ENCODE measurements around the gene MMP14. TPM values are rescaled to one million over a fixed set of nuclear protein-coding genes. Genes with fewer than 3 reads are reported as not detected.
"Not testable (repeated sequence)": the region's sequence is repeated elsewhere in the genome, so short reads cannot be mapped to it uniquely, and the experiment has no call there.

MMP14 gene
- polyA plus RNA-seq, 1 donor, result 108 TPM

GRCh38 chr14:22797017-22797917 lies 39.1 kb upstream of the MMP14 start:
- Histone ChIP-seq H3K36me3 (ENCODE audit: control insufficient read depth, insufficient read depth, low read length) (peaks cover 7% of the 10 kb centered on the region), H3K4me3 (ENCODE audit: low read length) (no peak overlapping the region), H3K27me3 (ENCODE audit: control insufficient read depth, insufficient read depth, low read length) (no peaks in the 10 kb centered on the region), H3K27ac (ENCODE audit: low read length) (peak overlapping the region; percentile 81), H3K9me3 (ENCODE audit: control insufficient read depth, low read depth, low read length) (no peaks in the 10 kb centered on the region), H3K4me1 (ENCODE audit: control insufficient read depth, insufficient read depth, low read length) (peaks cover 45% of the 10 kb centered on the region)
- WGBS (ENCODE audit: insufficient coverage, low lambda C conversion rate), result no CpG with 5 or more reads among the region's 5 CpGs
- peak; percentile 86 to 92 for DNase-seq

DNA sequence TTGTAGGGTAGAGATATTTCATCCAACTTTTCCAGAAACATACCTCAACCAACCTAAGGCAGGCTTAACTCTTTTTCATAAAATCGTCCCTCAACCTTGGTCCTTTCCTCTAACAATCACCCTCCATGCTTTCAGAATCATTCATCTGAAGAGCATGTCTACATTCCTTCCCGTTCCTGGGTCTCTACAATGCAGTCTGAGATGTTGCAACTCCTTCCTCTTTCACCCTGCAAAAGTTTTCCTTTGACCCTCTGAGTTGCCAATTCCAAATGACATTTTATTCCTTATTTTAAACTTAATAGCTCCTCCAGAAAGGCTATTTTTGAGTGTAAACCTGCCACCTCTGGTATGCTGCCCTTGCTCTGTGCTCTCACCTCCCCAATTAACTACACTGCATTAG lies 37.9 kb upstream of the MMP14 start:
- Histone ChIP-seq H3K4me1 (ENCODE audit: control insufficient read depth, insufficient read depth, low read length) (peaks cover 45% of the 10 kb centered on the region), H3K9me3 (ENCODE audit: control insufficient read depth, low read depth, low read length) (no peaks in the 10 kb centered on the region), H3K4me3 (ENCODE audit: low read length) (no peak overlapping the region), H3K36me3 (ENCODE audit: control insufficient read depth, insufficient read depth, low read length) (peaks cover 9% of the 10 kb centered on the region), H3K27ac (ENCODE audit: low read length) (peak overlapping the region; percentile 71), H3K27me3 (ENCODE audit: control insufficient read depth, insufficient read depth, low read length) (no peaks in the 10 kb centered on the region)
- no peak for DNase-seq
- WGBS (ENCODE audit: insufficient coverage, low lambda C conversion rate), result 86% methylated on average over 1 of the region's 2 CpGs

GRCh38 chr14:22800346-22800745 lies 36.0 kb upstream of the MMP14 start:
- H3K36me3 ChIP-seq (ENCODE audit: control insufficient read depth, insufficient read depth, low read length), result peaks cover 2% of the 10 kb centered on the region
- H3K27ac ChIP-seq (ENCODE audit: low read length), result no peak overlapping the region
- peaks cover 39% of the 10 kb centered on the region for H3K4me1 ChIP-seq (ENCODE audit: control insufficient read depth, insufficient read depth, low read length)
- no peaks in the 10 kb centered on the region for H3K9me3 ChIP-seq (ENCODE audit: control insufficient read depth, low read depth, low read length)
- H3K27me3 ChIP-seq (ENCODE audit: control insufficient read depth, insufficient read depth, low read length), result no peaks in the 10 kb centered on the region
- DNase-seq, result no peak
- WGBS (ENCODE audit: insufficient coverage, low lambda C conversion rate), result no CpG with 5 or more reads among the region's 10 CpGs
- no peak overlapping the region for H3K4me3 ChIP-seq (ENCODE audit: low read length)

DNA sequence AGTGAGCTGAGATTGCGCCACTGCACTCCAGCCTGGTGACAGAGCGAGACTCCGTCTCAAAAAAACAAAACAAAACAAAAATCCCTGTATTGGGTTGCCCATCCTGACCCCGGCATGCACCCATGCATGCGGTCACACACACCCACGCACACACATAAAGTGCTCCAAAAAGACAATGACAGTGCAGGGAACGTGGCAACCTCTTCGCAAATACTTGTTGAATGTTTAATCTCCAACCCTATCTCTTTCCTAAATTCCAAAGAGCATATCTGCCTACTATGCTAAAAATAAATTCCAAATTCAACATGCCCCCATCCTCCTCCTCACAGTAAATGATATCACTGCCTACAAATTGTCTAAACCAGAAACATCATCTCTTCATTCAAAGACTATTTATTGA lies 34.7 kb upstream of the MMP14 start:
- Histone ChIP-seq H3K36me3 (ENCODE audit: control insufficient read depth, insufficient read depth, low read length) (peaks cover 4% of the 10 kb centered on the region), H3K4me3 (ENCODE audit: low read length) (no peak overlapping the region), H3K27me3 (ENCODE audit: control insufficient read depth, insufficient read depth, low read length) (no peaks in the 10 kb centered on the region), H3K9me3 (ENCODE audit: control insufficient read depth, low read depth, low read length) (no peaks in the 10 kb centered on the region), H3K4me1 (ENCODE audit: control insufficient read depth, insufficient read depth, low read length) (peaks cover 32% of the 10 kb centered on the region), H3K27ac (ENCODE audit: low read length) (no peak overlapping the region)
- WGBS (ENCODE audit: insufficient coverage, low lambda C conversion rate), result no CpG with 5 or more reads among the region's 8 CpGs
- DNase-seq, result no peak

GRCh38 chr14:22802860-22803686 lies 33.3 kb upstream of the MMP14 start:
- H3K4me1 ChIP-seq (ENCODE audit: control insufficient read depth, insufficient read depth, low read length), result peaks cover 27% of the 10 kb centered on the region
- H3K27me3 ChIP-seq (ENCODE audit: control insufficient read depth, insufficient read depth, low read length), result no peaks in the 10 kb centered on the region
- H3K4me3 ChIP-seq (ENCODE audit: low read length), result no peak overlapping the region
- WGBS (ENCODE audit: insufficient coverage, low lambda C conversion rate), result no CpG with 5 or more reads among the region's 12 CpGs
- H3K36me3 ChIP-seq (ENCODE audit: control insufficient read depth, insufficient read depth, low read length), result peaks cover 4% of the 10 kb centered on the region
- no peak overlapping the region for H3K27ac ChIP-seq (ENCODE audit: low read length)
- H3K9me3 ChIP-seq (ENCODE audit: control insufficient read depth, low read depth, low read length), result no peaks in the 10 kb centered on the region
- no peak for DNase-seq

DNA sequence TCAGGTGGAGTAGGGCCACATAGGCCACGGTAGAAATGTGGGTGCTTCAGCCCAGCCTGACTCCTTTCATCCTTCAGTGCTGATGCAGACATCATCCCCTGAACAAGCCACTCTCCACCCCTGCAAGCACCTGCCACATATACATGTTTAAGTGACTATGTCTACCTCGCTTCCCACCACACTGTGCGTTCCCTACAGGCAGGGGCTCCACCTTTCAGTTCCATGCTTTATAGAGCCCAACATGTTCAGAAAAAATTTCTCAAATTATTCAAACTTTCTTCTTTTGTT lies 32.8 kb upstream of the MMP14 start:
- Histone ChIP-seq H3K9me3 (ENCODE audit: control insufficient read depth, low read depth, low read length) (no peaks in the 10 kb centered on the region), H3K27ac (ENCODE audit: low read length) (no peak overlapping the region), H3K4me1 (ENCODE audit: control insufficient read depth, insufficient read depth, low read length) (peaks cover 25% of the 10 kb centered on the region), H3K27me3 (ENCODE audit: control insufficient read depth, insufficient read depth, low read length) (no peaks in the 10 kb centered on the region), H3K36me3 (ENCODE audit: control insufficient read depth, insufficient read depth, low read length) (peaks cover 4% of the 10 kb centered on the region), H3K4me3 (ENCODE audit: low read length) (no peak overlapping the region)
- DNase-seq, result no peak
- WGBS (ENCODE audit: insufficient coverage, low lambda C conversion rate), result no CpG with 5 or more reads among the region's 3 CpGs

- not testable (repeated sequence) for H3K27ac ChIP-seq (ENCODE audit: low read length); H3K9me3 ChIP-seq (ENCODE audit: control insufficient read depth, low read depth, low read length); H3K4me3 ChIP-seq (ENCODE audit: low read length); DNase-seq; H3K36me3 ChIP-seq (ENCODE audit: control insufficient read depth, insufficient read depth, low read length); H3K27me3 ChIP-seq (ENCODE audit: control insufficient read depth, insufficient read depth, low read length)
- WGBS (ENCODE audit: insufficient coverage, low lambda C conversion rate), result 100% methylated on average over 2 of the region's 4 CpGs
- peaks cover 29% of the 10 kb centered on the region for H3K4me1 ChIP-seq (ENCODE audit: control insufficient read depth, insufficient read depth, low read length)
Measured at GRCh38 chr14:22805235-22805634, 31.1 kb upstream of the MMP14 start.

- H3K27me3 ChIP-seq (ENCODE audit: control insufficient read depth, insufficient read depth, low read length), result no peaks in the 10 kb centered on the region
- no peaks in the 10 kb centered on the region for H3K9me3 ChIP-seq (ENCODE audit: control insufficient read depth, low read depth, low read length)
- peaks cover 24% of the 10 kb centered on the region for H3K4me1 ChIP-seq (ENCODE audit: control insufficient read depth, insufficient read depth, low read length)
- peak overlapping the region; percentile 17 for H3K4me3 ChIP-seq (ENCODE audit: low read length)
- peak overlapping the region; percentile 67 for H3K27ac ChIP-seq (ENCODE audit: low read length)
- no CpG with 5 or more reads among the region's 13 CpGs for WGBS (ENCODE audit: insufficient coverage, low lambda C conversion rate)
- DNase-seq, result peak; percentile 79 to 84
- peaks cover 8% of the 10 kb centered on the region for H3K36me3 ChIP-seq (ENCODE audit: control insufficient read depth, insufficient read depth, low read length)
Measured at GRCh38 chr14:22807432-22808087, 28.8 kb upstream of the MMP14 start.

GRCh38 chr14:22808388-22809209 lies 27.8 kb upstream of the MMP14 start:
- WGBS (ENCODE audit: insufficient coverage, low lambda C conversion rate), result no CpG with 5 or more reads among the region's 5 CpGs
- peak overlapping the region; percentile 67 for H3K27ac ChIP-seq (ENCODE audit: low read length)
- H3K9me3 ChIP-seq (ENCODE audit: control insufficient read depth, low read depth, low read length), result no peaks in the 10 kb centered on the region
- peak in 1 of 2 donors; percentile 80 for DNase-seq
- peaks cover 11% of the 10 kb centered on the region for H3K36me3 ChIP-seq (ENCODE audit: control insufficient read depth, insufficient read depth, low read length)
- H3K4me3 ChIP-seq (ENCODE audit: low read length), result peak overlapping the region; percentile 17
- H3K4me1 ChIP-seq (ENCODE audit: control insufficient read depth, insufficient read depth, low read length), result peaks cover 24% of the 10 kb centered on the region
- no peaks in the 10 kb centered on the region for H3K27me3 ChIP-seq (ENCODE audit: control insufficient read depth, insufficient read depth, low read length)
